H1 (cell line): ENCODE data around the gene MLLT6.

Experiments used
- PHF8 ChIP-seq: fragments of 200-600 bp; sonication (generic); conservative IDR thresholded peaks from 2 replicates; pipeline ENCODE4 v1.7.1; 2012; ENCODE audit warnings: low read depth, mild to moderate bottlenecking, inconsistent platforms, low read length, moderate library complexity
- TF ChIP-seq, protein P1 (sequence below), 3 experiments: IDR thresholded peaks; 1 replicate in 2 of 3; 2 replicates in 1 of 3; pipeline versions ENCODE4 v1.5.1 to v1.6.1; 2011; ENCODE audit warnings: low read length in 3 of 3, mild to moderate bottlenecking in 3 of 3, inconsistent platforms in 2 of 3, low read depth in 1 of 3, moderate library complexity in 1 of 3; ENCODE audit not compliant: insufficient read depth in 1 of 3; ENCODE audit errors: control extremely low read depth in 1 of 3

DNA sequence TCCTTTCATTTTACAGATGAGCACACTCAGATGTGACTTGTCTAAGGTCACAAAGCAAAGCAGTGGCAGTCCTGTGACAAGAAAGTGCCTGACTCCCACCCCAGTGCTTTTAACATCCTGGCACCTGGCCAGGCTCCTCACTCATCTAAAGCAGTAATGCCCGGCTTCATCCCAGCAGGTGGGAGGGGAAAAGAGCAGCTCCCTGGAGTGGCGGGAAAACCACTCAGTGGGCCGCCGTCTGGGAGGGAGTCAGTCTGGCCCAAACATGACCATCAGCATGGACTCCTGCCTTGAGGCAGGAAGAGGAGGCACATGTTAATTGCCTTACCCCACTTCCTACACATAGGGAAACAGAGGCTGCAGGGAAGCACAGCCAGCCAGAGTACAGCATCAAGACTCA is 40.5 kb downstream of the MLLT6 start:
- no peak for TF ChIP-seq PHF8
- TF ChIP-seq, protein P1, sequence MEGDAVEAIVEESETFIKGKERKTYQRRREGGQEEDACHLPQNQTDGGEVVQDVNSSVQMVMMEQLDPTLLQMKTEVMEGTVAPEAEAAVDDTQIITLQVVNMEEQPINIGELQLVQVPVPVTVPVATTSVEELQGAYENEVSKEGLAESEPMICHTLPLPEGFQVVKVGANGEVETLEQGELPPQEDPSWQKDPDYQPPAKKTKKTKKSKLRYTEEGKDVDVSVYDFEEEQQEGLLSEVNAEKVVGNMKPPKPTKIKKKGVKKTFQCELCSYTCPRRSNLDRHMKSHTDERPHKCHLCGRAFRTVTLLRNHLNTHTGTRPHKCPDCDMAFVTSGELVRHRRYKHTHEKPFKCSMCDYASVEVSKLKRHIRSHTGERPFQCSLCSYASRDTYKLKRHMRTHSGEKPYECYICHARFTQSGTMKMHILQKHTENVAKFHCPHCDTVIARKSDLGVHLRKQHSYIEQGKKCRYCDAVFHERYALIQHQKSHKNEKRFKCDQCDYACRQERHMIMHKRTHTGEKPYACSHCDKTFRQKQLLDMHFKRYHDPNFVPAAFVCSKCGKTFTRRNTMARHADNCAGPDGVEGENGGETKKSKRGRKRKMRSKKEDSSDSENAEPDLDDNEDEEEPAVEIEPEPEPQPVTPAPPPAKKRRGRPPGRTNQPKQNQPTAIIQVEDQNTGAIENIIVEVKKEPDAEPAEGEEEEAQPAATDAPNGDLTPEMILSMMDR (IDR thresholded peaks at IDR 0.05; ENCODE audit: control extremely low read depth in 1 of 3, insufficient read depth in 1 of 3, low read depth in 1 of 3, low read length in 3 of 3), result no peak
